AG09309 (cell line): ENCODE measurements around the gene SPNS1.
A peak's percentile ranks its signal among the peaks of the same experiment; 100 is the strongest.
"Not testable (repeated sequence)": the region's sequence is repeated elsewhere in the genome, so short reads cannot be mapped to it uniquely, and the experiment has no call there.

ENCODE experiments used
- DNase-seq: peaks from one replicate; pipeline ENCODE4 v3.0.0-alpha.2; 2010; ENCODE audit warnings: low read depth
- H3K4me3 ChIP-seq: 2 replicates; pipeline ENCODE4 v1.5.1; 2011; ENCODE audit warnings: mild to moderate bottlenecking, low read depth, low read length, moderate library complexity; ENCODE audit not compliant: control insufficient read depth
- TF ChIP-seq, protein P1 (sequence below): IDR thresholded peaks from 2 replicates; pipeline ENCODE4 v1.5.1; 2011; ENCODE audit warnings: mild to moderate bottlenecking, low read depth, low read length, inconsistent platforms; ENCODE audit not compliant: insufficient read depth, control insufficient read depth; ENCODE audit errors: missing control alignments

SPNS1 gene

DNA sequence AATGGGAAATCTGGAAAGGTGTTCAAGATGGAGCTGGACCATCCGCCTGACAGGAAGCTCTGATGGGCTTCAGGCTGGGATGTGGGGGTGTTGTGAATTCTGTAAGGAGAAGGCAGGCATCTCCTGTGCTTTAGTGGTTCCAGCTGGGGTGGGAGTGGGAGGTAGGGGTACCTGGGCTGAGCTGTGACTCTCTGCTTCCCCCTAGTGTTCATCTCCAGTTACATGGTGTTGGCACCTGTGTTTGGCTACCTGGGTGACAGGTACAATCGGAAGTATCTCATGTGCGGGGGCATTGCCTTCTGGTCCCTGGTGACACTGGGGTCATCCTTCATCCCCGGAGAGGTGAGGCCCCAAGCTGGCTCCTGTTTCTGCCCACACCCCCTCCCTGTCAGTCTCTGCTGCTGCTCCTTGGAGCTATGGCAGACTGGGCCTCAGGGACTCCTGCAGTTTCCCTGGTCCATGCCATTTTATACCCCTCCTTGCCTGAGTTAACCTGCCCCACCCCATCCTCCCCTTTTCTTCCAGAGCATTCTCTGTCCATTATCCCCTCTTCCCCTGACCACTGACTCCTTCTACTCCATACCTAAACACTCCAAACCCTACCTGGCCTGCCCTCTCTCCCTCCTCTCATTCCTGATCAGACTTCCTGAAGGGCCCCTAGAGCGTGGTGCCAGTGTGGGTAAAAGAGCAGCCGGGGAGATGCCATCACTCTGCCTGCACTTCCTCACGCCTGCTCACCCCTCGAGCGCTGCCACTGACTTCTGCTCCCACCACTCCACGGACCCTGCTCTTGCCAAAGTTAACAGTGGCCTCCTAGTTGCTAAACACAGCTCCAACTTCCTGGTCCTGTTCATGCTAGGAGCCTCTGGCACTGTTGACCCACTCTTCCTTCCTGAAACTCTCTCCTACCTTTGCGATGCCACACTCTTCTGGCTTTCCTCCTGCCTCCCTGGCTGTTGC is 3.4 kb downstream of the SPNS1 start:
- DNase-seq = no peak
- H3K4me3 ChIP-seq = no peak overlapping the region
- TF ChIP-seq, protein P1, sequence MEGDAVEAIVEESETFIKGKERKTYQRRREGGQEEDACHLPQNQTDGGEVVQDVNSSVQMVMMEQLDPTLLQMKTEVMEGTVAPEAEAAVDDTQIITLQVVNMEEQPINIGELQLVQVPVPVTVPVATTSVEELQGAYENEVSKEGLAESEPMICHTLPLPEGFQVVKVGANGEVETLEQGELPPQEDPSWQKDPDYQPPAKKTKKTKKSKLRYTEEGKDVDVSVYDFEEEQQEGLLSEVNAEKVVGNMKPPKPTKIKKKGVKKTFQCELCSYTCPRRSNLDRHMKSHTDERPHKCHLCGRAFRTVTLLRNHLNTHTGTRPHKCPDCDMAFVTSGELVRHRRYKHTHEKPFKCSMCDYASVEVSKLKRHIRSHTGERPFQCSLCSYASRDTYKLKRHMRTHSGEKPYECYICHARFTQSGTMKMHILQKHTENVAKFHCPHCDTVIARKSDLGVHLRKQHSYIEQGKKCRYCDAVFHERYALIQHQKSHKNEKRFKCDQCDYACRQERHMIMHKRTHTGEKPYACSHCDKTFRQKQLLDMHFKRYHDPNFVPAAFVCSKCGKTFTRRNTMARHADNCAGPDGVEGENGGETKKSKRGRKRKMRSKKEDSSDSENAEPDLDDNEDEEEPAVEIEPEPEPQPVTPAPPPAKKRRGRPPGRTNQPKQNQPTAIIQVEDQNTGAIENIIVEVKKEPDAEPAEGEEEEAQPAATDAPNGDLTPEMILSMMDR = peak; percentile 24

GRCh38 chr16:28980330-28980729 is 5.8 kb downstream of the SPNS1 start:
- H3K4me3 ChIP-seq, DNase-seq: not testable (repeated sequence)

DNA sequence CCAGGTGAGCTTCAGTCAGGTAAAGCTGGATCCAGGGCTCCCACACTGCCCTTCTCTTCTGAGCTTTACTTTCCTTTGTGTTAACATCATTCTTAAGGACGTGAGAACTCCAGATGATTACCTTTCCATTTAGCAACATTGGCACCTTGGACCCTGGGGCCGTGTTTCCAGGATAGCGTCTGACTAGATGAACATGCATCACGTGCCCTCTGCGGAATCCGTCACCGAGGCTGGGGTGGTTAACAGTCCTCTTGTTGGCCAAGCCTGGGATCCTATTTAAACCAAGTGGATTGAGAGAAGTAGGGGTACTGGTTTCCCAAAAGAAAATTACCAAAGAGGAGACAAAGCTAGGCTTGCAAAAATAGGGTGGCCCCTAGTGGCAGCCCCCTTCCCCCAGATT is 6.4 kb downstream of the SPNS1 start:
- no peak overlapping the region for H3K4me3 ChIP-seq
- TF ChIP-seq, protein P1 = no peak
- no peak for DNase-seq

GRCh38 chr16:28981517-28981916 is 6.9 kb downstream of the SPNS1 start:
- no peak overlapping the region for H3K4me3 ChIP-seq
- TF ChIP-seq, protein P1 = peak; percentile 65
- no peak for DNase-seq

DNA sequence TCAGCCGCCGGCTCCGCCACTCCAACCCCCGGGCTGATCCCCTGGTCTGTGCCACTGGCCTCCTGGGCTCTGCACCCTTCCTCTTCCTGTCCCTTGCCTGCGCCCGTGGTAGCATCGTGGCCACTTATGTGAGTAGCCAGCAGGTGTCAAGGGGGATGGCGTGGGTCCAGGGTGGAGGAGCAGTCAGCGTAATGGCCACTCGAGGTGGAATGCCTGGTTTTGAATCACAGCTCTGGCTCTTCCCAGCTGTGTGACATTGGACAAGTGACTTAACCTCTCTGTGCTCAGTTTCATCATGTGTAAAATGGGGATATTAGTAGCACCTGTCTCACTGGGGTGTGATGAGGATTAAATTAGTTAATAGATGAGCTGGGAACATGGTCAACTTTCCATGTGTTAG is 7.8 kb downstream of the SPNS1 start:
- H3K4me3 ChIP-seq = no peak overlapping the region
- no peak for DNase-seq
- TF ChIP-seq, protein P1 = no peak

DNA sequence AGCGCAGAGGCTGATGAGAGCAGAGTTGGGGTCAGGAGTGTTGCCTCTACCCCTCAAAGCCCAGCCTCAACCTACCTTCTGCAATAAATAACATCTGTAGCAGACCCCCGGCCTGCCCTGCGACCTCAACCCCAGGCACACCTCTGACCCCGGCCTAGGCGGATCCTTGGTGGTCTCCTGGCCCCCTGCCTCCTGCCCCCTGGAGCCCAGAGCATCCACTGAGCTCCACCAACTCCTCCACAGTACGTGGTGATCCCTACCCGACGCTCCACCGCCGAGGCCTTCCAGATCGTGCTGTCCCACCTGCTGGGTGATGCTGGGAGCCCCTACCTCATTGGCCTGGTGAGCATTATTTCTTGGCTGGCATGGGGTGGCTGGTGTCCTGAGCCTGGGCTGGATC is 8.4 kb downstream of the SPNS1 start:
- TF ChIP-seq, protein P1 = no peak
- no peak overlapping the region for H3K4me3 ChIP-seq
- no peak for DNase-seq

DNA sequence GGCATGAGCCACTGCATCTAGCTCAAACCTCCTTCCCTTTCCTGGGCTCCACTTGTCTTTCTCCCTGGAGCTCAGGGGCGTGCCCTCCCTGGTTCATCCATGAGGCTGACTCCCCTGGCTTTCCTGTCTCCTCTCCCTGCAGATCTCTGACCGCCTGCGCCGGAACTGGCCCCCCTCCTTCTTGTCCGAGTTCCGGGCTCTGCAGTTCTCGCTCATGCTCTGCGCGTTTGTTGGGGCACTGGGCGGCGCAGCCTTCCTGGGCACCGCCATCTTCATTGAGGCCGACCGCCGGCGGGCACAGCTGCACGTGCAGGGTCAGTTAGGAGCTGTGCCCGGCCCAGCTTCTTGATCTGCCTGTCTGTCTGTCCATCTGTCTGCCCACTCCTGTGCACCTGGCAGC is 9.1 kb downstream of the SPNS1 start:
- TF ChIP-seq, protein P1 = no peak
- DNase-seq = no peak
- H3K4me3 ChIP-seq = no peak overlapping the region
